Retinal pigment epithelial cell (primary cell): Measurements from ENCODE around the gene MMP21.

ENCODE experiments used
- DNase-seq: peaks from one replicate; pipeline ENCODE4 v3.0.0-alpha.2; 2010; ENCODE audit warnings: low read depth
- H3K4me3 ChIP-seq: 2 replicates; pipeline ENCODE4 v1.5.1; 2011; ENCODE audit warnings: mild to moderate bottlenecking, low read length, control low read depth, moderate library complexity
- CTCF ChIP-seq: conservative IDR thresholded peaks from 2 replicates; pipeline ENCODE4 v1.5.1; 2011; ENCODE audit warnings: low read depth, low read length, control low read depth, inconsistent platforms

MMP21 gene

GRCh38 chr10:125766511-125766910 is 9.1 kb downstream of the MMP21 start:
- DNase-seq: no peak
- H3K4me3 ChIP-seq: no peak overlapping the region
- TF ChIP-seq CTCF: no peak

- no peak overlapping the region for H3K4me3 ChIP-seq
- TF ChIP-seq CTCF: no peak
Measured at GRCh38 chr10:125765835-125766234, 9.8 kb downstream of the MMP21 start.

GRCh38 chr10:125762692-125763648 is 12.7 kb downstream of the MMP21 start:
- no peak overlapping the region for H3K4me3 ChIP-seq
- TF ChIP-seq CTCF: no peak
- DNase-seq: no peak

More at GRCh38 chr10:125765835-125766234, 9.8 kb downstream of the MMP21 start:
- no peak for DNase-seq

GRCh38 chr10:125761961-125762360 is 13.7 kb downstream of the MMP21 start:
- no peak overlapping the region for H3K4me3 ChIP-seq
- DNase-seq: no peak
- TF ChIP-seq CTCF: no peak

- TF ChIP-seq CTCF: no peak
- H3K4me3 ChIP-seq: no peak overlapping the region
- DNase-seq: no peak
Measured at GRCh38 chr10:125757742-125758141, 17.9 kb downstream of the MMP21 start.

- DNase-seq: no peak
- TF ChIP-seq CTCF: no peak
- H3K4me3 ChIP-seq: no peak overlapping the region
Measured at GRCh38 chr10:125756853-125757487, 18.7 kb downstream of the MMP21 start.

- H3K4me3 ChIP-seq: no peak overlapping the region
- TF ChIP-seq CTCF: no peak
- no peak for DNase-seq
Measured at GRCh38 chr10:125756196-125756595, 19.4 kb downstream of the MMP21 start.
